Activated CD4-positive, alpha-beta T cell treated with anti-CD3 and anti-CD28 coated beads for 48 hours (primary cell): Measurements from ENCODE around the gene LIMCH1.
"Not testable (repeated sequence)": the region's sequence is repeated elsewhere in the genome, so short reads cannot be mapped to it uniquely, and the experiment has no call there.

Experiments
- DNase-seq: peaks from one replicate; pipeline ENCODE4 v3.0.0-alpha.2; 2020

Gene LIMCH1

GRCh38 chr4:41692717-41693345 is 154.9 kb downstream of the LIMCH1 start:
- peak; percentile 56 for DNase-seq

GRCh38 chr4:41693629-41694028 is 155.7 kb downstream of the LIMCH1 start:
- DNase-seq, result no peak

- no peak for DNase-seq
Measured at GRCh38 chr4:41696131-41696530, 158.2 kb downstream of the LIMCH1 start.

GRCh38 chr4:41696763-41697162 is 158.8 kb downstream of the LIMCH1 start:
- DNase-seq, result no peak

- no peak for DNase-seq
Measured at GRCh38 chr4:41701983-41702382, 164.0 kb downstream of the LIMCH1 start.

GRCh38 chr4:41702770-41703169 is 164.8 kb downstream of the LIMCH1 start:
- no peak for DNase-seq

- DNase-seq, result no peak
Measured at GRCh38 chr4:41703785-41704184, 165.8 kb downstream of the LIMCH1 start.

- no peak for DNase-seq
Measured at GRCh38 chr4:41709844-41710481, 172.0 kb downstream of the LIMCH1 start.

GRCh38 chr4:41711654-41712053 is 173.7 kb downstream of the LIMCH1 start:
- not testable (repeated sequence) for DNase-seq

- DNase-seq, result no peak
Measured at GRCh38 chr4:41712425-41712824, 174.5 kb downstream of the LIMCH1 start.

- DNase-seq, result no peak
Measured at GRCh38 chr4:41713768-41714167, 175.8 kb downstream of the LIMCH1 start.

GRCh38 chr4:41714364-41715000 is 176.5 kb downstream of the LIMCH1 start:
- no peak for DNase-seq

GRCh38 chr4:41715155-41715554 is 177.2 kb downstream of the LIMCH1 start:
- no peak for DNase-seq

GRCh38 chr4:41718907-41719306 is 180.9 kb downstream of the LIMCH1 start:
- no peak for DNase-seq

GRCh38 chr4:41719417-41719816 is 181.5 kb downstream of the LIMCH1 start:
- no peak for DNase-seq

- no peak for DNase-seq
Measured at GRCh38 chr4:41722181-41722580, 184.2 kb downstream of the LIMCH1 start.

- DNase-seq, result no peak
Measured at GRCh38 chr4:41723286-41723685, 185.3 kb downstream of the LIMCH1 start.

- no peak for DNase-seq
Measured at GRCh38 chr4:41725254-41725653, 187.3 kb downstream of the LIMCH1 start.

GRCh38 chr4:41727861-41728572 is 190.1 kb downstream of the LIMCH1 start:
- DNase-seq, result no peak

GRCh38 chr4:41728573-41728913 is 190.6 kb downstream of the LIMCH1 start:
- DNase-seq, result no peak

- no peak for DNase-seq
Measured at GRCh38 chr4:41731569-41732126, 193.7 kb downstream of the LIMCH1 start.

GRCh38 chr4:41734371-41734770 is 196.4 kb downstream of the LIMCH1 start:
- no peak for DNase-seq

- not testable (repeated sequence) for DNase-seq
Measured at GRCh38 chr4:41737491-41737890, 199.5 kb downstream of the LIMCH1 start.

- no peak for DNase-seq
Measured at GRCh38 chr4:41741354-41741753, 203.4 kb downstream of the LIMCH1 start.
